BE2C (cell line): Measurements from ENCODE around the gene DRAM1.
"Not testable (repeated sequence)": the region's sequence is repeated elsewhere in the genome, so short reads cannot be mapped to it uniquely, and the experiment has no call there.

ENCODE experiments used
- DNase-seq: peaks from one replicate; pipeline ENCODE4 v3.0.0-alpha.2; 2020
- H3K27me3 ChIP-seq: fragments of 250-450 bp; sonication (Bioruptor Pico); 2 replicates; pipeline ENCODE4 v1.5.1; 2020; ENCODE audit warnings: mild to moderate bottlenecking
- H3K36me3 ChIP-seq: fragments of 250-450 bp; sonication (Bioruptor Pico); 2 replicates; pipeline ENCODE4 v1.5.1; 2020; ENCODE audit warnings: mild to moderate bottlenecking
- H3K4me1 ChIP-seq: fragments of 250-450 bp; sonication (Bioruptor Pico); 2 replicates; pipeline ENCODE4 v1.5.1; 2020
- H3K4me3 ChIP-seq: 2 replicates; pipeline ENCODE4 v1.5.1; 2011; ENCODE audit warnings: low read depth, low read length
- H3K9me3 ChIP-seq: fragments of 250-450 bp; sonication (Bioruptor Pico); 2 replicates; pipeline ENCODE4 v1.5.1; 2020
- CTCF ChIP-seq: IDR thresholded peaks from 2 replicates; pipeline ENCODE4 v1.5.1; 2012; ENCODE audit warnings: mild to moderate bottlenecking, low read depth, low read length

Gene DRAM1

DNA sequence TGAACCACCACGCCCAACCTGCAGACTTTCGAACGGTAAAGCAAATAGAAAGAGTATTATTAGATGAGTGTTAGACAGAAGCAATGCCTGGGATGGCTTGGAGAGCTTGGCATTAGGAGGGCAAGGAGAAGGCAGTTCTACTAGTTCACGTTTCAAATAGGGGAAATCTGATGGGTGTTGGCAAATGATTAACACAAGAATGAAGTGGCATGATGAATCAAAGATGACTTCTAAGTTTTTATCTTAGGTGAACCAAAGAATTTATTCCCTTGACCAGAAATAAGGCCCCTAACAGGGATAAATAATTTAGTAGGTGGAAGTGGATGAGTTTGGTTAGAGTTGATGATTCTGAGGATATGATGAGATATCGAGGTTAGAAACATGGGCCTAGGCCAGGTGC lies 38.5 kb downstream of the DRAM1 start:
- TF ChIP-seq CTCF, result no peak

GRCh38 chr12:101918805-101919204 lies 41.4 kb downstream of the DRAM1 start:
- H3K36me3 ChIP-seq, H3K4me3 ChIP-seq, H3K9me3 ChIP-seq, H3K4me1 ChIP-seq, DNase-seq, H3K27me3 ChIP-seq: not testable (repeated sequence)

More for the DNA sequence above, 38.5 kb downstream of the DRAM1 start:
- Histone ChIP-seq H3K27me3 (peaks cover 8% of the 10 kb centered on the region; the same call in 1 of the 2 replicates), H3K4me1 (no peaks in the 10 kb centered on the region; the same call in 1 of the 2 replicates), H3K36me3 (no peaks in the 10 kb centered on the region), H3K4me3 (no peak overlapping the region), H3K9me3 (no peaks in the 10 kb centered on the region)
- no peak for DNase-seq

DNA sequence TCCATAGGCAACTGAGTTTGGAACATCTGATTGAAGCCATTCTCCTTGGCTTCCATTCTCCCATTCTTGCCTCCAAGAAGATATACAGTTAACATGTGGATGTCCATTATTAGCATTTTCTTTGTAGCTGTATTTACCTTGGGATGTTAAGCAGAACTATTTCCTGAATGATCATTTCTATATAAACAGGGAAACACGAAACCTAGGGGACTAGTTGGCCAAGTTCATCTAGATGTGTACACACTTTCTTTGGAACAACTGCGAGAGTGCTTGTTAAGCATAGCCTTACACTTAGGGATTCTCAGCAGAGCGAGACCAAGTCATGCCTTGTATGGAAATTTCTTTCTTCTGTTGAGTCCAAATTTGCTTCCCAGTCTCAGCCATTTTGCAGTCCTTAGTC lies 42.1 kb downstream of the DRAM1 start:
- no peak overlapping the region for H3K4me3 ChIP-seq
- no peak for TF ChIP-seq CTCF
- no peak for DNase-seq
- H3K4me1 ChIP-seq, result no peaks in the 10 kb centered on the region; the same call in 1 of the 2 replicates
- H3K36me3 ChIP-seq, result no peaks in the 10 kb centered on the region
- H3K27me3 ChIP-seq, result 0 out of 2 replicates have a peak, but pooled peaks cover 3% of the 10 kb centered on the region
- peaks cover 2% of the 10 kb centered on the region; the same call in 1 of the 2 replicates for H3K9me3 ChIP-seq

GRCh38 chr12:101920906-101921305 lies 43.5 kb downstream of the DRAM1 start:
- no peak for DNase-seq
- no peak for TF ChIP-seq CTCF
- Histone ChIP-seq H3K4me1 (no peaks in the 10 kb centered on the region; the same call in 1 of the 2 replicates), H3K27me3 (0 out of 2 replicates have a peak, but pooled peaks cover 3% of the 10 kb centered on the region), H3K9me3 (peaks cover 4% of the 10 kb centered on the region; the same call in 1 of the 2 replicates), H3K4me3 (no peak overlapping the region), H3K36me3 (no peaks in the 10 kb centered on the region)

DNA sequence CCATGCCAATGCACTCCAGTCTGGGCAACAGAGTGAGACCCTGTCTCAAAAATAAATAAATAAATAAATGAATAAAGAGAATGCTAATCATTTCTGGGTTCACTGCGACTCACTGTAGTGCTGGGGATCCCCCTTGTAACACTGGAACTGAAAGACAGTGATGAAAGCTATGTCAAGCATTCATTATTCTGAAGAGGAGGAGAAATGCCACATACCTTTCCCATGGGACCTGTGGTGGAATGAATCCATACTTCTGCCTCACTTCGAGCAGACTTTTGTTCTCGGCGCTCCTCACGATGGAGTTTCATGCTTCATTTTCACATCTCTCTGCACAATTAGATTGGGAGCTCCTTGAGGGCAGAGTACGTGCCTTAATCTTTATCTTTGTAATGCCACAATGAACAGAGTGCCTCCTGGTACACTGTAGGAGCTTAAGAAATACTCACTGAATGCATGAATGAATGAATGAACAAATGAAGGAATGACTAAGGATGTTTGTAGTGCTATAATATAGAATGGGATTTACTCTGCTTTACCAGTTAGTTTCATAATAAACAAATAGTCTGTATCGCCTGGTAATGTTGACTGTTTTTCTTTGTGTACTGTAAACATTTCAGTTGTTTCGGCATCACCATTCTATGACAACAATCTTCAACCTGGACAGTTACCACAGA lies 45.8 kb downstream of the DRAM1 start:
- Histone ChIP-seq H3K27me3 (0 out of 2 replicates have a peak, but pooled peaks cover 3% of the 10 kb centered on the region), H3K36me3 (no peaks in the 10 kb centered on the region), H3K9me3 (peaks cover 4% of the 10 kb centered on the region; the same call in 1 of the 2 replicates), H3K4me1 (no peaks in the 10 kb centered on the region), H3K4me3 (no peak overlapping the region)
- no peak for TF ChIP-seq CTCF
- no peak for DNase-seq

DNA sequence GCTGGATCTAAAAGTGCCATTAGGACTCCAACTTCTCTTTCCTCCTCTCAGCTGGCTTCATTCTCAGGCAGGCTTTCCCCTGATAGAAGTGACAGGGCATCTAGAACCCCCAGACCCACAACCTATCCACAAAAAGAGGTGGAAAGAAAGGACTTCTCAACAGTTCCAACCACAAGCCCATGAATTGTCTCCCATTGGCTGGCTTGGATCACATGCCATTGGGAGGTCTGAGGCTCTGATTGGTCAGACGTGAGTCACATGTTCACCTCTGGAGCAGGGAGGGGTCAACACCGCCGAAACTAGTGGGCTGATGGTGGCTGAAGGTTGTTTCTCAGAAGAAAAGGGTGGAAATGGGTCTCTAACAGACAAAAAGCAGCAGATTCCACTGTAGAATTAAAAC lies 47.2 kb downstream of the DRAM1 start:
- Histone ChIP-seq H3K27me3 (0 out of 2 replicates have a peak, but pooled peaks cover 3% of the 10 kb centered on the region), H3K9me3 (peaks cover 4% of the 10 kb centered on the region; the same call in 1 of the 2 replicates), H3K36me3 (no peaks in the 10 kb centered on the region), H3K4me1 (no peaks in the 10 kb centered on the region), H3K4me3 (peak overlapping the region; percentile 51)
- TF ChIP-seq CTCF, result no peak
- peak; percentile 76 for DNase-seq
